Neutrophil (primary cell): ENCODE data around the gene HNRNPUL1.

Source experiments
- H3K27ac ChIP-seq: fragments of 200-600 bp; sonication (generic); 2 replicates; pipeline ENCODE4 v1.5.1; 2016; ENCODE audit warnings: mild to moderate bottlenecking, moderate library complexity
- H3K27me3 ChIP-seq: fragments of 200-600 bp; sonication (generic); 2 replicates; pipeline ENCODE4 v1.6.0; 2016; ENCODE audit warnings: mild to moderate bottlenecking
- H3K36me3 ChIP-seq: fragments of 200-600 bp; sonication (generic); 2 replicates; pipeline ENCODE4 v1.5.1; 2017
- H3K4me1 ChIP-seq, 2 experiments: fragments of 200-600 bp in 1 of 2; sonication (generic) in 1 of 2; 1 replicate in 1 of 2; 2 replicates in 1 of 2; pipeline versions ENCODE4 v1.5.1 to v1.6.1; 2013 to 2016; ENCODE audit warnings: low read depth in 1 of 2, low read length in 1 of 2, mild to moderate bottlenecking in 1 of 2, moderate library complexity in 1 of 2; ENCODE audit not compliant: control insufficient read depth in 1 of 2, insufficient read depth in 1 of 2
- H3K4me3 ChIP-seq, 2 experiments: fragments of 200-600 bp in 1 of 2; sonication (generic) in 1 of 2; 1 replicate in 1 of 2; 2 replicates in 1 of 2; pipeline ENCODE4 v1.5.1; 2013 to 2016; ENCODE audit warnings: low read depth in 1 of 2, low read length in 1 of 2, mild to moderate bottlenecking in 1 of 2, moderate library complexity in 1 of 2
- H3K9me3 ChIP-seq: fragments of 200-600 bp; sonication (generic); 2 replicates; pipeline ENCODE4 v1.5.1; 2016
- TF ChIP-seq, protein P1 (sequence below): fragments of 200-600 bp; sonication (generic); IDR thresholded peaks from 2 replicates; pipeline ENCODE4 v1.5.1; 2016; ENCODE audit warnings: antibody characterized with exemption

HNRNPUL1 gene

DNA sequence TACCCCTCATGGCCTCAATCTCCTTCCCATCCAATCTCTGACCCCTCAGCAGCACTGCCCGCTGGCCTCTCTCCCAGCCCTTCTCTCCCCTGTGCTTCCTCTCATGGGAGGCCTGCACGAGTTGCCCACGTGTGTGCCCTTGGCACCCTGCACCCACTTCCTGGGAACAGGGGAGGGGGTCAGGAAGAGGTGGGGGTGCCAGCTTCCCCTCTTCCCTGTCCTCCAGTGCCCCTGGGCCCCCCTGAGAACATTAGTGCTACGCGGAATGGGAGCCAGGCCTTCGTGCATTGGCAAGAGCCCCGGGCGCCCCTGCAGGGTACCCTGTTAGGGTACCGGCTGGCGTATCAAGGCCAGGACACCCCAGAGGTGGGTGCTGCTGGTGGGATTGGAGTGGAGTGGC is 25.9 kb upstream of the HNRNPUL1 start:
- H3K4me3 ChIP-seq = no peak overlapping the region
- TF ChIP-seq, protein P1, sequence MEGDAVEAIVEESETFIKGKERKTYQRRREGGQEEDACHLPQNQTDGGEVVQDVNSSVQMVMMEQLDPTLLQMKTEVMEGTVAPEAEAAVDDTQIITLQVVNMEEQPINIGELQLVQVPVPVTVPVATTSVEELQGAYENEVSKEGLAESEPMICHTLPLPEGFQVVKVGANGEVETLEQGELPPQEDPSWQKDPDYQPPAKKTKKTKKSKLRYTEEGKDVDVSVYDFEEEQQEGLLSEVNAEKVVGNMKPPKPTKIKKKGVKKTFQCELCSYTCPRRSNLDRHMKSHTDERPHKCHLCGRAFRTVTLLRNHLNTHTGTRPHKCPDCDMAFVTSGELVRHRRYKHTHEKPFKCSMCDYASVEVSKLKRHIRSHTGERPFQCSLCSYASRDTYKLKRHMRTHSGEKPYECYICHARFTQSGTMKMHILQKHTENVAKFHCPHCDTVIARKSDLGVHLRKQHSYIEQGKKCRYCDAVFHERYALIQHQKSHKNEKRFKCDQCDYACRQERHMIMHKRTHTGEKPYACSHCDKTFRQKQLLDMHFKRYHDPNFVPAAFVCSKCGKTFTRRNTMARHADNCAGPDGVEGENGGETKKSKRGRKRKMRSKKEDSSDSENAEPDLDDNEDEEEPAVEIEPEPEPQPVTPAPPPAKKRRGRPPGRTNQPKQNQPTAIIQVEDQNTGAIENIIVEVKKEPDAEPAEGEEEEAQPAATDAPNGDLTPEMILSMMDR = no peak
- H3K4me1 ChIP-seq = no peaks in the 10 kb centered on the region
- no peaks in the 10 kb centered on the region for H3K36me3 ChIP-seq
- no peaks in the 10 kb centered on the region for H3K9me3 ChIP-seq
- no peaks in the 10 kb centered on the region for H3K27me3 ChIP-seq
- no peak overlapping the region for H3K27ac ChIP-seq

DNA sequence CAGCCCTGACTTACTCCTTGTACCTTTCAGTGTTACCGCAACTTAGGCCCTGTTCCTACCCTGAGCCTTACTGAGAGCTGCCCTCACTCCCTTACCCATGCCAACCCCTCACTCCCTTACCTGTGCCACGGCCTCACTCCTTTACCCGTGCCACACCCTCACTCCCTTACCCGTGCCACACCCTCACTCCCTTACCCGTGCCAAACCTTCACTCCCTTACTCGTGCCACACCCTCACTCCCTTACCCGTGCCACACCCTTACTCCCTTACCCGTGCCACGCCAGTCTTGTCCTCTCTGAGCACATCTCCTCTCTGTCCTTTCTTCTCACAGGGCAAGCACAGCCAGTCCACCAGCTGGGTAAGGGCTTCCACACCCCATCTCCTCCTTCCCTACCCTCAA is 24.8 kb upstream of the HNRNPUL1 start:
- H3K4me1 ChIP-seq = no peaks in the 10 kb centered on the region
- no peaks in the 10 kb centered on the region for H3K27me3 ChIP-seq
- no peaks in the 10 kb centered on the region for H3K36me3 ChIP-seq
- TF ChIP-seq, protein P1 = no peak
- H3K27ac ChIP-seq = no peak overlapping the region
- no peaks in the 10 kb centered on the region for H3K9me3 ChIP-seq
- H3K4me3 ChIP-seq = no peak overlapping the region

DNA sequence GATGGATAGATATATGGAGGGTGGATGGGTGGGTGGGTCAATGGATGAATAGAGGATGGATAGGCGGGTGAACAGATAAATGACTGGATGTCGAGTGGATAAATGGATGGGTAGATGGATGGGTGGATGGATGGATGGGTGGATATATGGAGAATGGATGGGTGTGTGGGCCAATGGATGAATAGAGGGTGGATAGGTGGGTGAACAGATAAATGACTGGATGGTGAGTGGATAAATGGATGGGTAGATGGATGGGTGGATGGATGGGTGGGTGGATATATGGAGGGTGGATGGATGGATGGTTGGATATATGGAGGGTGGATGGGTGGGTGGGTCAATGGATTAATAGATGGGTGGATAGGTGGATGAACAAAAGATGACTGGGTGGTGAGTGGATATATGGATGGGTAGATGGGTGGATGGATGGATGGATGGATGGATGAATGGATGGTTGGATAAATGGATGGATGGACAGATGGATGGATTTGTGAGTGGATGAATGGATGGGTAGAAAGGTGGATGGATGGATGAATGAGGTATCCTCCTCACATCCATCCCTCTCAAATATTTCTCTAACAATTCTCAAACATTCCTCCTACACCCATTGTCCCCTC is 24.1 kb upstream of the HNRNPUL1 start:
- Histone ChIP-seq H3K4me1 (no peaks in the 10 kb centered on the region), H3K27me3 (no peaks in the 10 kb centered on the region), H3K27ac (no peak overlapping the region), H3K36me3 (no peaks in the 10 kb centered on the region), H3K9me3 (no peaks in the 10 kb centered on the region), H3K4me3 (no peak overlapping the region)
- TF ChIP-seq, protein P1 = no peak

DNA sequence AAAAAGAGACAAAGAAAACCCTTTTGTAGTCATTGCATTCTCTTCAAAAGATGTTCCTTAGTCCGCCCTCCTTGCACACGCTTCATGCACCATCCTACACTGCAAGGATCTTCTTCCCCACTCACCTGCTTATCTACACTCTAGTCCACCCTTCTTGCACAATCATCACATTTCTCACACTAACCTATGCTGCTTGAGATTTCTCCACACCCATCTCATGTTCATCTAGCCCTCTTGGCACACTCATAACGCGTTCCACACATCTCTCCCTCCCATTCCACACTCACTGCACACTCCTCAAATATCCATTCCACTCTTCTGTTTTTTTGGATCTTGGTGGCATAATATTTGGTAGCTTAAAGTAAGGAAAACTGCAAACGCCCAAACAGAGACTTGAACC is 22.3 kb upstream of the HNRNPUL1 start:
- no peak overlapping the region for H3K27ac ChIP-seq
- H3K4me3 ChIP-seq = no peak overlapping the region
- no peaks in the 10 kb centered on the region for H3K9me3 ChIP-seq
- no peaks in the 10 kb centered on the region for H3K36me3 ChIP-seq
- TF ChIP-seq, protein P1 = no peak
- H3K27me3 ChIP-seq = no peaks in the 10 kb centered on the region
- H3K4me1 ChIP-seq = no peaks in the 10 kb centered on the region

DNA sequence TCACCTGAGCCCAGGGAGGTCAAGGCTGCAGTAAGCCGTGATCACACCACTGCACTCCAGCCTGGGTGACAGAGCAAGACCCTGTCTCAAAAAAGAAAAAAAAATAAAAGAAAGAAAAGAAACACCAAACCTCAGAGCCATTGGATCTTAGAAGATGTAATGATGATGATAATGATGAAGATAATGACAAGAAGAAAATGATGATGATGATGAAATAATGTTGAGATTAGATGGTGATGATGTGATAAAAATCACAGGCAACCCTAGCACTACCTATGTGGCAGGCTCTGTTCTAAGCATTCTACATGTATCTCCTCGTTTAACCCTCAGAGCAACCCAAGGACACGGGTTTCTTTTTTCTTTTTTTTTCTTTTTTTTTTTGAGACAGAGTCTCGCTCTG is 20.1 kb upstream of the HNRNPUL1 start:
- Histone ChIP-seq H3K4me1 (no peaks in the 10 kb centered on the region), H3K27ac (no peak overlapping the region), H3K27me3 (no peaks in the 10 kb centered on the region), H3K36me3 (no peaks in the 10 kb centered on the region), H3K4me3 (no peak overlapping the region), H3K9me3 (no peaks in the 10 kb centered on the region)
- TF ChIP-seq, protein P1 = no peak

DNA sequence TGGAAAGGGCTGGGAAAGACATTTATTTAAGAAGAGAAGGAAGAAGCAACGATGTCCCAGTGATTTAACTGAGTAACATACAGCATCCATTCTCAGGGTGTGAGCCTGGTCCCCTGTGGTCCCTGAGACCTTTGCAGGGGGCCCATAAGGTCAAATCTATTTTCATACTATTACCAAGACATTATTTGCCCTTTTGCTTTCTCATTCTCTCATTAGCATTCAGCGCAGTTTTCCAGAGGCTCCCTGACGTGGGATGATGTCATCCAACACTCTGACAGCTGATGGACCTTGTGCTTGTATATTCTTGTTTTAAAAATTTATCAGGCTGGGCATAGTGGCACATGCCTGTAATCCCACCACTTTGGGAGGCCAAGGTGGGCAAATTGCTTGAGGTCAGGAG is 18.3 kb upstream of the HNRNPUL1 start:
- Histone ChIP-seq H3K27me3 (no peaks in the 10 kb centered on the region), H3K9me3 (no peaks in the 10 kb centered on the region), H3K27ac (no peak overlapping the region), H3K4me1 (no peaks in the 10 kb centered on the region), H3K36me3 (no peaks in the 10 kb centered on the region), H3K4me3 (no peak overlapping the region)
- TF ChIP-seq, protein P1 = no peak
